Measurements from ENCODE around the gene PHF1.

GRCh38 chr6:33407132-33407718 is 3.6 kb upstream of the PHF1 start:
- no peak for TF ChIP-seq CTCF (IDR thresholded peaks at IDR 0.05)
- TF ChIP-seq POLR2AphosphoS5 (IDR thresholded peaks at IDR 0.05; ENCODE audit: insufficient read depth in 1 of 2, low read depth in 1 of 2): no peak
- no peak for TF ChIP-seq POLR2A (IDR thresholded peaks at IDR 0.05)

Data from vagina (tissue), 2 donors.